Upper lobe of left lung (tissue), 4 donors: ENCODE results near the gene DNTT.

Experiments used
- EP300 ChIP-seq, 4 donors: sonication (generic); formaldehyde crosslinking; IDR thresholded peaks; one replicate each; pipeline ENCODE4 v1.5.1; 2017; ENCODE audit warnings: antibody characterized with exemption in 4 of 4, control low read depth in 2 of 4
- POLR2A ChIP-seq, 4 donors: fragments of 450-650 bp; IDR thresholded peaks; one replicate each; pipeline ENCODE4 v1.5.1; 2016 to 2017; ENCODE audit warnings: antibody characterized with exemption in 4 of 4, mild to moderate bottlenecking in 2 of 4
- TF ChIP-seq, protein P1 (sequence below), 6 experiments: fragments of 450-650 bp in 4 of 6; fragments of 200-600 bp in 2 of 6; sonication (generic) in 2 of 6; IDR thresholded peaks; one replicate each; pipeline ENCODE4 v1.5.1; 2016 to 2019; ENCODE audit warnings: antibody characterized with exemption in 6 of 6

DNA sequence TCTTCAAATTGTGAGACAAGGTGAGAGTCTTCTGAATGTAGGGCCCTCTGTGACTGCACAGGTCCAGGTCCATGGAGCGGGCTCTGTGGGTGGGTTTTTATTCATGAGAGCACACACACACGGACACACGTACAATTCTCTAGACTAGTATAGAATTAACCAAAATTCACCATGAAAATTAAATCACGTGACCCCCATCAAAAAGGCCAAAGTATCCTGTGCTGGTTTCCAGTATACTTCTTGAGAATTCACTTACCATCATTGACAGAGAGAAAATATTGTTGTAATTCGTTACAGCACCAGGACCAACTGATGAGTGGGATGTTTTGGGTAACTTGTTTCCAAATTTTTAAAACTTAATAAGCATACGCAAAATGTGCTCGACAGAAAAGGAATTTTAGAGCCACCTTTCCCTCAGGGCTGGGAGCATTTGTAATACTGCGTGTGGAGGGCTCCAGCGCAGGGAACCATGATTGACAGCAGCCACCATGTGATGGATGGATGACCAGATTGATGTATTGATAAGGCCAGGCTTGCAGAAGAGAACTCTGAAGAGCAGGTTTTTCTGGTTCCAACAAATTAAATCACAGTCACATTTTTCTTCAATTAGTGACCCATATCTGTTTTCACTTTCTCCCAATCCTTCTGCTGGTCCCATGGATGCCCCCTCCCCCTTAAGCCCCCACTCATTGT, 14.9 kb upstream of the DNTT start:
- TF ChIP-seq, protein P1, sequence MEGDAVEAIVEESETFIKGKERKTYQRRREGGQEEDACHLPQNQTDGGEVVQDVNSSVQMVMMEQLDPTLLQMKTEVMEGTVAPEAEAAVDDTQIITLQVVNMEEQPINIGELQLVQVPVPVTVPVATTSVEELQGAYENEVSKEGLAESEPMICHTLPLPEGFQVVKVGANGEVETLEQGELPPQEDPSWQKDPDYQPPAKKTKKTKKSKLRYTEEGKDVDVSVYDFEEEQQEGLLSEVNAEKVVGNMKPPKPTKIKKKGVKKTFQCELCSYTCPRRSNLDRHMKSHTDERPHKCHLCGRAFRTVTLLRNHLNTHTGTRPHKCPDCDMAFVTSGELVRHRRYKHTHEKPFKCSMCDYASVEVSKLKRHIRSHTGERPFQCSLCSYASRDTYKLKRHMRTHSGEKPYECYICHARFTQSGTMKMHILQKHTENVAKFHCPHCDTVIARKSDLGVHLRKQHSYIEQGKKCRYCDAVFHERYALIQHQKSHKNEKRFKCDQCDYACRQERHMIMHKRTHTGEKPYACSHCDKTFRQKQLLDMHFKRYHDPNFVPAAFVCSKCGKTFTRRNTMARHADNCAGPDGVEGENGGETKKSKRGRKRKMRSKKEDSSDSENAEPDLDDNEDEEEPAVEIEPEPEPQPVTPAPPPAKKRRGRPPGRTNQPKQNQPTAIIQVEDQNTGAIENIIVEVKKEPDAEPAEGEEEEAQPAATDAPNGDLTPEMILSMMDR (IDR thresholded peaks at IDR 0.05), result no peak
- TF ChIP-seq POLR2A (IDR thresholded peaks at IDR 0.05), result no peak
- no peak for TF ChIP-seq EP300 (IDR thresholded peaks at IDR 0.05)
